NCI-H1930 (cell line): ENCODE results near the gene STK10.
A peak's percentile ranks its signal among the peaks of the same experiment; 100 is the strongest.
"Not testable (repeated sequence)": the region's sequence is repeated elsewhere in the genome, so short reads cannot be mapped to it uniquely, and the experiment has no call there.

Experiments used
- DNase-seq, 2 experiments: peaks; one replicate each; lab custom pipeline; 2025; lab: John Stamatoyannopoulos, UW

STK10 gene

GRCh38 chr5:172188033-172188892, at the start of gene STK10:
TSS of gene STK10 (minus strand) at chr5:172188224. CDS start at chr5:172188042, 182 bp downstream.
- peak; percentile 68 to 74 for DNase-seq

GRCh38 chr5:172235827-172236736, 48.1 kb upstream of the STK10 start:
- DNase-seq: no peak

- no peak for DNase-seq
Observed at GRCh38 chr5:172235132-172235780, 47.2 kb upstream of the STK10 start.

- no peak for DNase-seq
Observed at GRCh38 chr5:172234031-172234430, 46.0 kb upstream of the STK10 start.

GRCh38 chr5:172229904-172230303, 41.9 kb upstream of the STK10 start:
- no peak for DNase-seq

- no peak for DNase-seq
Observed at GRCh38 chr5:172224996-172225395, 37.0 kb upstream of the STK10 start.

GRCh38 chr5:172223901-172224873, 36.2 kb upstream of the STK10 start:
- DNase-seq: no peak

GRCh38 chr5:172219296-172219695, 31.3 kb upstream of the STK10 start:
- no peak for DNase-seq

- no peak for DNase-seq
Observed at GRCh38 chr5:172216345-172216744, 28.3 kb upstream of the STK10 start.

GRCh38 chr5:172213126-172213525, 25.1 kb upstream of the STK10 start:
- DNase-seq: no peak

- DNase-seq: no peak
Observed at GRCh38 chr5:172211676-172212075, 23.7 kb upstream of the STK10 start.

- no peak for DNase-seq
Observed at GRCh38 chr5:172209714-172210113, 21.7 kb upstream of the STK10 start.

- DNase-seq: no peak
Observed at GRCh38 chr5:172207511-172207910, 19.5 kb upstream of the STK10 start.

- DNase-seq: not testable (repeated sequence)
Observed at GRCh38 chr5:172205984-172206383, 18.0 kb upstream of the STK10 start.

GRCh38 chr5:172200476-172200875, 12.5 kb upstream of the STK10 start:
- no peak for DNase-seq

GRCh38 chr5:172199446-172199845, 11.4 kb upstream of the STK10 start:
- no peak for DNase-seq

GRCh38 chr5:172197775-172198174, 9.8 kb upstream of the STK10 start:
- not testable (repeated sequence) for DNase-seq

GRCh38 chr5:172194985-172195774, 7.2 kb upstream of the STK10 start:
- DNase-seq: no peak

GRCh38 chr5:172193872-172194271, 5.8 kb upstream of the STK10 start, which contains the start of gene EFCAB9:
TSS of gene EFCAB9 (plus strand) at chr5:172194172. CDS start at chr5:172194173, 1 bp downstream.
- DNase-seq: no peak

GRCh38 chr5:172189693-172190296, 1.8 kb upstream of the STK10 start:
- no peak for DNase-seq
